Trophoblast cell (in vitro differentiated cells and primary cell): ENCODE data around the gene CPB2.

Experiments used
- DNase-seq, 2 donors: peaks; one replicate each; pipeline ENCODE4 v3.0.0-alpha.2; 2016
- H2AFZ ChIP-seq: 2 replicates; pipeline ENCODE4 v1.6.1; 2013; ENCODE audit warnings: low read length, moderate library complexity, mild to moderate bottlenecking; ENCODE audit not compliant: insufficient read depth, poor library complexity
- H2AK5ac ChIP-seq: 2 replicates; pipeline ENCODE4 v1.6.1; 2013; ENCODE audit warnings: mild to moderate bottlenecking, low read length
- H2BK120ac ChIP-seq: 2 replicates; pipeline ENCODE4 v1.6.1; 2013; ENCODE audit warnings: low read length, mild to moderate bottlenecking, moderate library complexity; ENCODE audit not compliant: insufficient read depth, poor library complexity
- H2BK12ac ChIP-seq: 2 replicates; pipeline ENCODE4 v1.6.1; 2013; ENCODE audit warnings: mild to moderate bottlenecking, low read length, moderate library complexity
- H2BK5ac ChIP-seq: 2 replicates; pipeline ENCODE4 v1.6.1; 2013; ENCODE audit warnings: low read length, low read depth, moderate library complexity, mild to moderate bottlenecking; ENCODE audit not compliant: poor library complexity
- H3K14ac ChIP-seq: 2 replicates; pipeline ENCODE4 v1.6.1; 2013; ENCODE audit warnings: mild to moderate bottlenecking, low read length
- H3K18ac ChIP-seq: 2 replicates; pipeline ENCODE4 v1.6.1; 2013; ENCODE audit warnings: mild to moderate bottlenecking, low read length
- H3K23ac ChIP-seq: 2 replicates; pipeline ENCODE4 v1.6.1; 2013; ENCODE audit warnings: low read length
- H3K27ac ChIP-seq: 2 replicates; pipeline ENCODE4 v1.5.1; 2013; ENCODE audit warnings: low read depth, mild to moderate bottlenecking, inconsistent platforms, low read length, moderate library complexity
- H3K27me3 ChIP-seq: 2 replicates; pipeline ENCODE4 v1.6.1; 2013; ENCODE audit warnings: inconsistent platforms, mild to moderate bottlenecking, low read length, moderate library complexity; ENCODE audit not compliant: insufficient read depth
- H3K36me3 ChIP-seq, 2 experiments: 1 replicate in 1 of 2; 2 replicates in 1 of 2; pipeline ENCODE4 v1.6.1; 2013; ENCODE audit warnings: low read length in 2 of 2, mild to moderate bottlenecking in 2 of 2, moderate library complexity in 1 of 2; ENCODE audit not compliant: insufficient read depth in 2 of 2, control insufficient read depth in 1 of 2
- H3K4ac ChIP-seq: 2 replicates; pipeline ENCODE4 v1.6.1; 2013; ENCODE audit warnings: low read depth, mild to moderate bottlenecking, low read length, moderate library complexity
- H3K4me1 ChIP-seq, 2 experiments: 1 replicate in 1 of 2; 2 replicates in 1 of 2; pipeline ENCODE4 v1.6.1; 2013; ENCODE audit warnings: low read length in 2 of 2, mild to moderate bottlenecking in 2 of 2, moderate library complexity in 1 of 2; ENCODE audit not compliant: insufficient read depth in 2 of 2, control insufficient read depth in 1 of 2
- H3K4me2 ChIP-seq: 2 replicates; pipeline ENCODE4 v1.6.1; 2013; ENCODE audit warnings: inconsistent platforms, mild to moderate bottlenecking, low read length, moderate library complexity
- H3K4me3 ChIP-seq: 2 replicates; pipeline ENCODE4 v1.5.1; 2013; ENCODE audit warnings: mild to moderate bottlenecking, low read depth, low read length, inconsistent platforms
- H3K79me1 ChIP-seq: one replicate; pipeline ENCODE4 v1.6.1; 2013; ENCODE audit warnings: low read length
- H3K79me2 ChIP-seq: 2 replicates; pipeline ENCODE4 v1.6.1; 2013; ENCODE audit warnings: low read length, mild to moderate bottlenecking; ENCODE audit not compliant: control insufficient read depth, insufficient read depth, poor library complexity
- H3K9ac ChIP-seq: 2 replicates; pipeline ENCODE4 v1.6.1; 2013; ENCODE audit warnings: mild to moderate bottlenecking, low read length
- H3K9me3 ChIP-seq: 2 replicates; pipeline ENCODE4 v1.6.1; 2013; ENCODE audit warnings: low read depth, mild to moderate bottlenecking, control low read depth, inconsistent platforms, low read length; ENCODE audit not compliant: insufficient read depth
- H4K12ac ChIP-seq: 2 replicates; pipeline ENCODE4 v1.6.1; 2013; ENCODE audit warnings: low read depth, mild to moderate bottlenecking, low read length, moderate library complexity
- H4K8ac ChIP-seq: 2 replicates; pipeline ENCODE4 v1.6.1; 2013; ENCODE audit warnings: low read depth, mild to moderate bottlenecking, low read length, moderate library complexity
- H4K91ac ChIP-seq: one replicate; pipeline ENCODE4 v1.6.1; 2013; ENCODE audit warnings: low read depth, mild to moderate bottlenecking, low read length, moderate library complexity
- WGBS: extraction: QIAGEN DNeasy Blood & Tissue Kit; methylation state at CpG from one replicate; pipeline ENCODE4 v1.1.7; 2013; ENCODE audit warnings: missing lambda C conversion rate; ENCODE audit not compliant: insufficient read length, insufficient coverage; ENCODE audit errors: extremely low coverage; 5-methylcytosine and 5-hydroxymethylcytosine counted together

Gene CPB2

DNA sequence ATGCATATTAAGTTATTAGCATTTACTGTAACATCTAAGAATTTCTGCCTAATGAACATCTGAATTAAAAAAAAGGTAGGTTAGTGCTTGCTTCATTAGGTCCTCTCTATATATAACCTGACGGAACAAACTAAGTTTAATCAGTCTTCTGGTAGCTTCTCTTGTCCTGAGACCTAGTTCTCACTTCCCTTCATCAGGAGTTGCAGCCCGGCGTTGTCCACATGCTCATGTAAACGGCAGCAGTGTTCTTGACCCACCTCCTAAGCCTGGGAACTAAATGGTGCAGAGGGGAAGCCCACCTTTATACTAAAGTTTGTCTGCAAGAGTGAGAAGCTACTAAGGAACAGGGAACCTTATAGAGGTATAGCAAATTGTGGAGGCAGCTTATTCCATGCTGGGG lies 31.9 kb upstream of the CPB2 start:
- Histone ChIP-seq H4K8ac (no peak overlapping the region), H3K4me1 (peaks cover 11 to 12% of the 10 kb centered on the region in 2 experiments), H3K18ac (no peak overlapping the region), H4K12ac (no peak overlapping the region), H2AFZ (no peak overlapping the region), H3K36me3 (peaks cover 14 to 35% of the 10 kb centered on the region in 2 experiments), H2BK120ac (no peak overlapping the region), H2AK5ac (no peak overlapping the region), H4K91ac (no peak overlapping the region), H3K4me3 (no peak overlapping the region), H3K4ac (no peak overlapping the region), H2BK12ac (no peak overlapping the region), H3K79me1 (peaks cover 5% of the 10 kb centered on the region), H2BK5ac (no peak overlapping the region), H3K23ac (no peak overlapping the region), H3K14ac (no peak overlapping the region), H3K4me2 (no peak overlapping the region), H3K9me3 (no peaks in the 10 kb centered on the region), H3K27me3 (no peaks in the 10 kb centered on the region), H3K27ac (peak overlapping the region; percentile 34), H3K79me2 (no peaks in the 10 kb centered on the region), H3K9ac (no peak overlapping the region)
- no peak for DNase-seq
- no CpG with 5 or more reads among the region's 4 CpGs for WGBS

DNA sequence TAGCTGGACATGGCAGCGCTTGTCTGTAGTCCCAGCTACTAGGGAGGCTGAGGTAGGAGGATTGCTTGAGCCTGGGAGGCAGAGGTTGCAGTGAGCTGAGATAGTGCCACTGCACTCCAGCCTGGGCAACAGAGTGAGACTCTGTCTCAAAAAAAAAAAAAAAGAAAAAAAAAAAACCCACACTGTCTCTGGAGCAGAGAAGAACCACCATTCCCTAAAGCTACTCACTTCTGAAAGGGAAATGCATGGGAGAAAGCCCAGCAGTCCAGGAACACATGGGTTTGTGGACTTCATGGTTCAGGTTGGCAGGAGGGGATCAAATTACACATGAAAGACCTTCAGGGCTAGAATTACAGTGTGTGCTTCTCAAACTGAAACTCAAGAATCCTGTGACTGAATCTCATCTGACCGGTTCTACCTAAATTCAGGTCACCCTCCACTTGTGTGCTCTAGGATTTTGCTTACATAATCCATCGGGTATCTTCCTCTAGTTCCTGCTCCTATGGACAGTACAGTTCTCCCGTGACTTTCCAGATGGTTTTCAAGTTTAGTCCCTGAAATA lies 30.2 kb upstream of the CPB2 start:
- Histone ChIP-seq H3K4ac (no peak overlapping the region), H4K8ac (no peak overlapping the region), H3K79me2 (no peaks in the 10 kb centered on the region), H2BK5ac (peak overlapping the region; percentile 52), H3K23ac (no peak overlapping the region), H3K36me3 (peaks cover 10 to 35% of the 10 kb centered on the region in 2 experiments), H3K18ac (no peak overlapping the region), H2BK120ac (no peak overlapping the region), H2AK5ac (no peak overlapping the region), H3K4me2 (peak overlapping the region; percentile 56), H3K4me3 (no peak overlapping the region), H3K14ac (no peak overlapping the region), H4K91ac (peak overlapping the region; percentile 30), H3K9me3 (no peaks in the 10 kb centered on the region), H3K9ac (no peak overlapping the region), H3K79me1 (peaks cover 5% of the 10 kb centered on the region), H4K12ac (no peak overlapping the region), H2AFZ (no peak overlapping the region), H3K27me3 (no peaks in the 10 kb centered on the region), H3K27ac (peak overlapping the region; percentile 62), H2BK12ac (no peak overlapping the region), H3K4me1 (peaks cover 11 to 12% of the 10 kb centered on the region in 2 experiments)
- peak; percentile 71 to 93 for DNase-seq
- no CpG with 5 or more reads among the region's 4 CpGs for WGBS

- H3K79me1 ChIP-seq, result peaks cover 5% of the 10 kb centered on the region
- H3K27ac ChIP-seq, result peak overlapping the region; percentile 62
- H3K4me1 ChIP-seq, result peaks cover 11 to 12% of the 10 kb centered on the region in 2 experiments
- no peak for DNase-seq
- H3K36me3 ChIP-seq, result peaks cover 9 to 37% of the 10 kb centered on the region in 2 experiments
- no peak overlapping the region for H3K4ac ChIP-seq
- WGBS, result no CpG with 5 or more reads among the region's 2 CpGs
- no peak overlapping the region for H4K12ac ChIP-seq
- no peak overlapping the region for H2BK12ac ChIP-seq
- H2AFZ ChIP-seq, result no peak overlapping the region
- no peak overlapping the region for H3K4me3 ChIP-seq
- no peak overlapping the region for H2AK5ac ChIP-seq
- H2BK5ac ChIP-seq, result peak overlapping the region; percentile 52
- no peak overlapping the region for H3K23ac ChIP-seq
- no peak overlapping the region for H4K8ac ChIP-seq
- no peaks in the 10 kb centered on the region for H3K9me3 ChIP-seq
- no peak overlapping the region for H3K14ac ChIP-seq
- H3K4me2 ChIP-seq, result peak overlapping the region; percentile 44
- H4K91ac ChIP-seq, result peak overlapping the region; percentile 30
- no peaks in the 10 kb centered on the region for H3K79me2 ChIP-seq
- no peak overlapping the region for H2BK120ac ChIP-seq
- no peak overlapping the region for H3K18ac ChIP-seq
- H3K27me3 ChIP-seq, result no peaks in the 10 kb centered on the region
- no peak overlapping the region for H3K9ac ChIP-seq
These were observed 29.7 kb upstream of the CPB2 start for GRCh38 chr13:46134494-46134893.

- H4K8ac ChIP-seq, result no peak overlapping the region
- no peaks in the 10 kb centered on the region for H3K9me3 ChIP-seq
- H3K23ac ChIP-seq, result no peak overlapping the region
- no peaks in the 10 kb centered on the region for H3K27me3 ChIP-seq
- H4K12ac ChIP-seq, result no peak overlapping the region
- WGBS, result no CpG with 5 or more reads among the region's 3 CpGs
- H3K4ac ChIP-seq, result no peak overlapping the region
- H2BK12ac ChIP-seq, result no peak overlapping the region
- H2AK5ac ChIP-seq, result no peak overlapping the region
- H3K14ac ChIP-seq, result no peak overlapping the region
- H3K4me3 ChIP-seq, result no peak overlapping the region
- H3K79me2 ChIP-seq, result no peaks in the 10 kb centered on the region
- peaks cover 12 to 42% of the 10 kb centered on the region in 2 experiments for H3K36me3 ChIP-seq
- H2BK5ac ChIP-seq, result no peak overlapping the region
- H2AFZ ChIP-seq, result no peak overlapping the region
- peaks cover 5% of the 10 kb centered on the region for H3K79me1 ChIP-seq
- H3K18ac ChIP-seq, result no peak overlapping the region
- no peak overlapping the region for H3K4me2 ChIP-seq
- no peak overlapping the region for H3K27ac ChIP-seq
- no peak for DNase-seq
- peaks cover 11 to 12% of the 10 kb centered on the region in 2 experiments for H3K4me1 ChIP-seq
- no peak overlapping the region for H2BK120ac ChIP-seq
- H4K91ac ChIP-seq, result no peak overlapping the region
- H3K9ac ChIP-seq, result no peak overlapping the region
These were observed 27.3 kb upstream of the CPB2 start for GRCh38 chr13:46132109-46132508.
